ENCODE results near the gene LTBP2. TPM values are rescaled to one million over a fixed set of nuclear protein-coding genes. Genes with fewer than 3 reads are reported as not detected.

The LTBP2 gene
- polyA plus RNA-seq, 2 of the 4 experiments (the other 2 are of a cell fraction), result 4.9 to 14.4 TPM

GRCh38 chr14:74535756-74536325 is 76.2 kb downstream of the LTBP2 start:
- Histone ChIP-seq H3K4me2 (no peak overlapping the region), H3K9me3 (no peaks in the 10 kb centered on the region), H3K4me3 (no peak overlapping the region), H3K4me1 (peaks cover 10% of the 10 kb centered on the region), H3K27ac (no peak overlapping the region)
- ATAC-seq, result no peak
- ChIA-PET CTCF (interaction anchor here (1.2 to 1.6 kb wide), 2 partner anchors 27 to 36 kb away, joined by 3 read pairs; no protein-coding TSS in a partner anchor), POLR2A (no interaction called here)
- WGBS (ENCODE audit: missing lambda C conversion rate), result 69% methylated on average over 9 of the region's 10 CpGs
- no peak for DNase-seq (ENCODE audit: low read depth in 1 of 2, low spot score in 1 of 2)
- no peak for FAIRE-seq
- TF ChIP-seq FOXS1 (CRISPR knock-in tag; IDR thresholded peaks at IDR 0.05) (no peak), CBX8 (IDR thresholded peaks at IDR 0.05) (no peak), NFE2L2 (conservative IDR thresholded peaks at IDR 0.05; ENCODE audit: low read length) (no peak), CBX2 (IDR thresholded peaks at IDR 0.05; ENCODE audit: borderline replicate concordance, low read depth) (no peak), MAX (IDR thresholded peaks at IDR 0.05) (no peak), MAFK (IDR thresholded peaks at IDR 0.05; ENCODE audit: partially characterized antibody) (no peak), MAZ (IDR thresholded peaks at IDR 0.05; ENCODE audit: borderline replicate concordance, low read depth, low read length) (no peak), EHF (CRISPR knock-in tag; IDR thresholded peaks at IDR 0.05) (no peak)

- no peak overlapping the region for H3K4me3 ChIP-seq
- ChIA-PET CTCF (interaction anchor here (1.0 to 1.5 kb wide), 2 partner anchors 32 to 75 kb away, joined by 4 read pairs; no protein-coding TSS in a partner anchor), POLR2A (no interaction called here)
- no peaks in the 10 kb centered on the region for H3K9me3 ChIP-seq
- peaks cover 10% of the 10 kb centered on the region for H3K4me1 ChIP-seq
- FAIRE-seq, result no peak
- no peak overlapping the region for H3K27ac ChIP-seq
- DNase-seq (ENCODE audit: low read depth in 1 of 2, low spot score in 1 of 2), result no peak
- TF ChIP-seq TP53 (CRISPR knock-in tag; IDR thresholded peaks at IDR 0.05) (no peak), MAZ (IDR thresholded peaks at IDR 0.05; ENCODE audit: borderline replicate concordance, low read depth, low read length) (no peak), SMC3 (IDR thresholded peaks at IDR 0.05) (no peak), HDAC2 (IDR thresholded peaks at IDR 0.05) (no peak)
- TF ChIP-seq, protein P1, sequence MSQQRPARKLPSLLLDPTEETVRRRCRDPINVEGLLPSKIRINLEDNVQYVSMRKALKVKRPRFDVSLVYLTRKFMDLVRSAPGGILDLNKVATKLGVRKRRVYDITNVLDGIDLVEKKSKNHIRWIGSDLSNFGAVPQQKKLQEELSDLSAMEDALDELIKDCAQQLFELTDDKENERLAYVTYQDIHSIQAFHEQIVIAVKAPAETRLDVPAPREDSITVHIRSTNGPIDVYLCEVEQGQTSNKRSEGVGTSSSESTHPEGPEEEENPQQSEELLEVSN (IDR thresholded peaks at IDR 0.05; ENCODE audit: borderline replicate concordance, low read depth), result no peak
- WGBS (ENCODE audit: missing lambda C conversion rate), result 74% methylated on average over 6 of the region's 7 CpGs
- no peak for ATAC-seq
- no peak overlapping the region for H3K4me2 ChIP-seq
Measured at GRCh38 chr14:74533576-74533975, 78.5 kb downstream of the LTBP2 start.

- TF ChIP-seq RNF2 (IDR thresholded peaks at IDR 0.05; ENCODE audit: borderline replicate concordance, low read depth) (no peak), CHD4 (IDR thresholded peaks at IDR 0.05; ENCODE audit: borderline replicate concordance) (no peak), POLR2AphosphoS2 (conservative IDR thresholded peaks at IDR 0.05; ENCODE audit: low read length) (no peak), RFX5 (IDR thresholded peaks at IDR 0.05) (no peak), SREBF2 (IDR thresholded peaks at IDR 0.05) (no peak), PHF8 (IDR thresholded peaks at IDR 0.05; ENCODE audit: borderline replicate concordance, low read depth) (no peak), ZC3H11A (IDR thresholded peaks at IDR 0.05) (no peak), MAZ (IDR thresholded peaks at IDR 0.05; ENCODE audit: borderline replicate concordance, low read depth, low read length) (no peak), MAFK (IDR thresholded peaks at IDR 0.05; ENCODE audit: partially characterized antibody) (no peak), JUN (IDR thresholded peaks at IDR 0.05) (no peak), CTCF (IDR thresholded peaks at IDR 0.05) (no peak), TP53 (CRISPR knock-in tag; IDR thresholded peaks at IDR 0.05) (no peak), POLR2A (IDR thresholded peaks at IDR 0.05; ENCODE audit: low read length) (no peak), RARB (CRISPR knock-in tag; IDR thresholded peaks at IDR 0.05) (no peak), RAD21 (conservative IDR thresholded peaks at IDR 0.05 in 1 of 2, IDR thresholded peaks at IDR 0.05 in 1 of 2) (no peak), BHLHE40 (IDR thresholded peaks at IDR 0.05; ENCODE audit: low read depth, low read length) (no peak)
- TF ChIP-seq, protein P2, sequence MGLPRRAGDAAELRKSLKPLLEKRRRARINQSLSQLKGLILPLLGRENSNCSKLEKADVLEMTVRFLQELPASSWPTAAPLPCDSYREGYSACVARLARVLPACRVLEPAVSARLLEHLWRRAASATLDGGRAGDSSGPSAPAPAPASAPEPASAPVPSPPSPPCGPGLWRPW (IDR thresholded peaks at IDR 0.05), result no peak
- TF ChIP-seq, protein P3, sequence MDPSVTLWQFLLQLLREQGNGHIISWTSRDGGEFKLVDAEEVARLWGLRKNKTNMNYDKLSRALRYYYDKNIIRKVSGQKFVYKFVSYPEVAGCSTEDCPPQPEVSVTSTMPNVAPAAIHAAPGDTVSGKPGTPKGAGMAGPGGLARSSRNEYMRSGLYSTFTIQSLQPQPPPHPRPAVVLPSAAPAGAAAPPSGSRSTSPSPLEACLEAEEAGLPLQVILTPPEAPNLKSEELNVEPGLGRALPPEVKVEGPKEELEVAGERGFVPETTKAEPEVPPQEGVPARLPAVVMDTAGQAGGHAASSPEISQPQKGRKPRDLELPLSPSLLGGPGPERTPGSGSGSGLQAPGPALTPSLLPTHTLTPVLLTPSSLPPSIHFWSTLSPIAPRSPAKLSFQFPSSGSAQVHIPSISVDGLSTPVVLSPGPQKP (IDR thresholded peaks at IDR 0.05; ENCODE audit: low read depth, low read length), result no peak
- H3K4me1 ChIP-seq, result peaks cover 10% of the 10 kb centered on the region
- DNase-seq (ENCODE audit: low read depth in 1 of 2, low spot score in 1 of 2) (no peak), ATAC-seq (no peak), FAIRE-seq (no peak)
- peak overlapping the region in 1 of 2 experiments; percentile 55; a peak in 2 of 6 replicates for H3K27ac ChIP-seq
- 97% methylated on average over 9 of the region's 10 CpGs for WGBS (ENCODE audit: missing lambda C conversion rate)
- no peak overlapping the region for H3K4me2 ChIP-seq
- H3K4me3 ChIP-seq, result no peak overlapping the region
- ChIA-PET POLR2A (no interaction called here), CTCF (interaction anchor here (0.6 to 1.6 kb wide), 8 partner anchors 9 to 272 kb away, joined by 3 to 5 read pairs (median 4); no protein-coding TSS in a partner anchor)
- no peaks in the 10 kb centered on the region for H3K9me3 ChIP-seq
Measured at GRCh38 chr14:74532246-74532645, 79.8 kb downstream of the LTBP2 start.
